GM21786 (cell line): ENCODE data around the gene TDRD7.
"Not testable (repeated sequence)": the region's sequence is repeated elsewhere in the genome, so short reads cannot be mapped to it uniquely, and the experiment has no call there.

ENCODE experiments used
- ATAC-seq: cut with Tn5 transposase; IDR thresholded peaks from one replicate; pipeline ENCODE4 v1.9.1; 2021; ENCODE audit not compliant: unreplicated experiment

The TDRD7 gene

DNA sequence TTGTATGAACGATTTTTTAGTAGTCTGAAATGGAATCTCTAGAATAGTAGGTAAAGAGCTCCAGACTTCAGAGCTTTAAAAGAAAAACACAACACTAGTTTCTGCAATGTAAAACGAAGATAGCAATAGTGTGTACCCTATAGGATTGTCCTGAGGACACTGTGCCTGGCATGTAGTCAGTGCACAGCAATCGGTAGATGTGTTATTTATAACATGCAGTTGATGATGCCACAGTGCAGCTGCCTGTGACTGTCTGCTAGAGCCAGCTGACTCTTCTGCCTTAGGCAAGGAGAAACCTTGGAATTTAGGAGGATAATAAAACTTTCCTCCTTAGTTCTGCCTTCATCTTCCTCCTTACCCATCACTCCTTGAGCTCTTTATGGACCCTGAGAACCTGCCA is 61.8 kb downstream of the TDRD7 start:
- no peak for ATAC-seq

GRCh38 chr9:97474372-97474925 is 62.6 kb downstream of the TDRD7 start:
- no peak for ATAC-seq

- no peak for ATAC-seq
Measured at GRCh38 chr9:97475059-97475458, 63.2 kb downstream of the TDRD7 start.

- no peak for ATAC-seq
Measured at GRCh38 chr9:97478301-97478981, 66.5 kb downstream of the TDRD7 start.

GRCh38 chr9:97479496-97480159 is 67.7 kb downstream of the TDRD7 start:
- no peak for ATAC-seq

DNA sequence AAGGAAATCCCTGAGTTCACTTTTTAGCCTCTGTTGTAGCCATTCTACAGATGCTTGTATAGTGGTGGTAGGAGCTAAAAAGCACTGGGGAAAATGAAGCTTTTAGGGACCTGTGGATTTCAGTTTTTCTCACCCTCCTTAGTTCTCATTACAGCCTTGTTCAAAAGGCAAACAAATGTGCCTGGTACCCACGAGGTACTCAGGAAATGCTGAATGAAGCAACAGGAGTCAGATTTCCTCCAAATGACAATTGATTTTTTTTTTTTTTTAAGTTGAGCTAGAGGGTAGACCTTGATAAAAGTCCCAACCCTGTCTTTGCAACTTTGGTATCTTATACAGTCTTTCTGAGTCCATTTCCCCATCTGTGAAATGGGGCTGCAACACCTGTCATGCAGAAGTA is 68.3 kb downstream of the TDRD7 start:
- no peak for ATAC-seq

DNA sequence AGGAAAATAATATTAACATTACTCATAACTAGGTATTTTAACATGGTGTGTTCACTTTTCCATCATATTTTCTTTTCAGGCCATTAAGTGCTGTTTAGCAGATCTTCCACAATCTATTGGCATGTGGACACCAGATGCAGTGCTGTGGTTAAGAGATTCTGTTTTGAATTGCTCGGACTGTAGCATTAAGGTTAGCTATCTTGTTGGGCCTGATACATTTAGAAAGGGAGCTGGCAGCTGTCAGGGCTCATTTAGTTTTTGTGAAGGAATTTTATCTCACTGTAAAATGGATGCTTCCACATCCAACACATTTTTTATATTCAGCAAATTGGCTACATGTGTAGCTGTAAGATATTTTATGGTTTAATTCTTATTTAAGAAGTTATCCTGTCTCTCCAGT is 68.9 kb downstream of the TDRD7 start:
- ATAC-seq: no peak

DNA sequence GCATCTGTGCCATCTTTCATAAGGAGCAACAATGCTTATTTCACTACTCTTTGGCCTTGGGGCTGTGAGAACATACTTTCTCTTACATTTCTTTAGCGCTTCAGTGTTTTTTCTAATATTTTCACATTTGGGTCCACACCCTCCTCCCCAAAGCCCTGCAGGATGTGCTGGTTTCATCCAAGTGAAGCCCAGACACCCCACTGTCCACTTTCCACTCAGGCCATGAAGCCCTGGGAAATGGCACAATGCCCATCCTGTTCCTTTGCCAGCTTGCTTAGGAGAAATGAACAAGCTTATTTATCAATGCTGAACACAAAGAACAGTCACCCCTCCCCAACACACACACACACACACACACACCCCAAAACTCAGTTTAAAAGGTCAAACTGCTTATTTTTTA is 72.2 kb downstream of the TDRD7 start:
- no peak for ATAC-seq

DNA sequence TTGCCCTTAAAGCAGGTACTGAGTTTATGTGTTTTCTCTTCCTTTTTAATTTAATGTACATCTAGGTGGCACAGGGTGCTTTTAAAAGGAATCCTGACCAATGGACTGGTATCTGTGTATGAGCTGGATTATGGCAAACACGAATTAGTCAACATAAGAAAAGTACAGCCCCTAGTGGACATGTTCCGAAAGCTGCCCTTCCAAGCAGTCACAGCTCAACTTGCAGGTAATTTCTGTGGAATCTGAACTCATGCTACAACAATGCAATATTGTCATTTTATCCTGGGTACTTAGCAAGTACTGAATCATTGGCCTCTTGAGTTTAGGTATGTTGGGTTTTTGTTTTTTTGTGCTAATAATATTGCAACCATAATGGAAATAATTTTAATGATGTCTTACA is 75.2 kb downstream of the TDRD7 start:
- no peak for ATAC-seq

DNA sequence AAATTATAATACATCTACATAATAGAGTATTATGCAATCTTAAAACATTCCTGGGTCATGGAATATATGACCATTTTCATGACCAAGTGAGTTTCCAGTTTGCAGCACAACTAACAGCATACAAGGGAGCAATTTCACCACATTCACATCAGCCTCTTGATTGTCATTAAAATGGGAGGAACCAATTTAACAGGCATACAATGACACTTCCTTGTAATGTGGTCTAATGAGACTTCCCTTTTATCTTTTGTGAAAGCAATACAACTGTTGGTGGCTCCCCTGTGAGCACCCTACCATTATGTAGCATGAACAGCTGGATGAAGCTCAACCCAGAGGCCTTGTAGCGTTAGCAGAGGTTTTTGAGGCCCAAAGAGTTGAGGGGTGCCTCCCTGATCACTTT is 76.0 kb downstream of the TDRD7 start:
- ATAC-seq: no peak

DNA sequence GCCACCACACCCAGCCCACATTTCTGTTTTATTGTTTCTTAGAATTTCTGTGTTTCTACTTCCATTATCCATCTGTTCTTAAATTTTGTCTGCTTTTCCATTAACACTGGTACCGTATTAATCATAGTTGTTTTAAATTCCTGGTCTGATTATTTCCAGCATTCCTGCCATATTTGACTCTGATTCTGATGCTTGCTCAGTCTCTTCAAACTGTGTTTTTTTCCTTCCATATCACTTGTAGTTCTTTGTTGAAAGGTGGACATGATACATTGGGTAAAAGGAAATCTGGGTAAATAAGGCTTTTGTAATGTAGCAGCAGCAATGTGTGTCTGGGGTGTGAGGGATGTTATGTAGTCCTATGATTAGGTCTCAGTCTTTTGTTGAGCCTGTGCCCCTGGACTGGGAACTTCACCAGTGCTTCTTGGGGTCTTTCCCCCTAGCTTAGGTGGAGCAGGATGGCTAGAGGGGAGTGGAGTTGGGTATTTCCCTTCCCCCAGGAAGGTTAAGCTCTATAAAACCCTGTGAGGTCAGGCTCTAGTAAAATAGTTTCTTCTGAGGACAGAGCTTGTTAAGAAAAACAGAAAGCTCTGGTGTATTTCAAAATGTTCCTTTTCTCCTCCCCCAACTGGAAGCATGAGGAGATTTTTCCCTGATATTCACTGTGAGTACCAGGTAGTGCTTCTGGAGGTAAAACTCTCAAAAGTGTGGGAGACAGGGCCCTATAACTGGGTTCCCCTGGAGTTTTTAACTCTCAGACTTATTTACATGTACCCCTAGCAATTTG is 79.5 kb downstream of the TDRD7 start:
- ATAC-seq: no peak

DNA sequence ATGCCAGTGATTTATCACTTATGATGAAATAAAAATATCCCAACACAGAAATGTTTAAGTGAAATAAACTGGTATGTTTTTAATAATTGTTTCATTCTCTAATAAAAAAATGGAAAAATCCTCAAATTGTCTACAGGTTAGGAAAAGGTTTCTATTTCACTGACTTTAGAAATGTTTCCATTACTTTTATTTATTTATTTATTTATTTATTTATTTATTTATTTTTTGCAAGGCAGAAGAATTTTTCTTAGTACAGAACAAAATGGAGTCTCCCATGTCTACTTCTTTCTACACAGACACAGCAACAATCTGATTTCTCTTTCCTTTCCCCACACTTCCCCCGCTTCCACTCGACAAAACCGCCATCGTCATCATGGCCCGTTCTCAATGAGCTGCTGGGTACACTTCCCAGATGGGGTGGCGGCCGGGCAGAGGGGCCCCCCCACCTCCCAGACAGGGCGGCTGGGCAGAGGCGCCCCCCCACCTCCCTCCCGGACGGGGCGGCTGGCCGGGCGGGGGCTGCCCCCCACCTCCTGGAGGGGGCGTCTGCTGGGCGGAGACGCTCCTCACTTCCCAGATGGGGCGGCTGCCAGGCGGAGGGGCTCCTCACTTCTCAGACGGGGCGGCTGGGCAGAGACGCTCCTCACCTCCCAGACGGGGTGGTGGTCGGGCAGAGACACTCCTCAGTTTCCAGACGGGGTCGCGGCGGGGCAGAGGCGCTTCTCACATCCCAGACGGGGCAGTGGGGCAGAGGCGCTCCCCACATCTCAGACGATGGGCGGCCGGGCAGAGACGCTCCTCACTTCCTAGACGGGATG is 85.9 kb downstream of the TDRD7 start:
- ATAC-seq: not testable (repeated sequence)

DNA sequence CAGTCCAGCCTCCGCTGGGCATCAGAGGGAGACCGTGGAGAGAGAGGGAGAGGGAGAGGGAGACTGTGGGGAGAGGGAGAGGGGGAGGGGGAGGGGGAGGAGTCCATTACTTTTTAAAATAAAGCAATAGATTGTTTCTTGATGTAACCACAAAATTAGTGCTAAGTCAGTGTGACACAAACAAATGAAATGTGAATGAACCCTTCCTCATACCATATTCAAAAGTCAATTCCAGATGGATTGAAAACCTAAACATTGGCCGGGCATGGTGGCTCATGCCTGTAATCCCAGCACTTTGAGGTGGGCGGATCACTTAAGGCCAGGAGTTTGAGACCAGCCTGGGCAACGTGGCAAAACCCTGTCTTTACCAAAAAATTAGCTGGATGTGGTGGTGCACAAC is 87.0 kb downstream of the TDRD7 start:
- not testable (repeated sequence) for ATAC-seq

DNA sequence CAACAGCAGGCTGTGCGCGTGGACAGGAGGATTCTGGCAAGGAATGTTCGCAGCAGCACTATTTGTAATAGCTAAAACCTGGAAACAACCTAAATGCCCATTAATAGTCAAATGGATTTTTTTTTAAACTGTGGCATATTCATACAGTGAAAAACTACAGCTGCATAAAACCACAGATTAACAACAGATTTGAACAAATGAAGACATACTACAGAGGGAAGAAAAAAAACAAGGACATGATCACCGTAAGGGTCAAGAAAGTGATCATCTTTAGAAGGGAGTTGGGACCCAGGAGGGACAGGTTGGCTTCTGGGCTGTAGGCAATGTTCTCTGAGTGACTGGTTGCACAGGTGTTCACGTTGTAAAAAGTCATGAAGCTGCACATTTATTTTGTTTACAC is 88.4 kb downstream of the TDRD7 start:
- no peak for ATAC-seq

DNA sequence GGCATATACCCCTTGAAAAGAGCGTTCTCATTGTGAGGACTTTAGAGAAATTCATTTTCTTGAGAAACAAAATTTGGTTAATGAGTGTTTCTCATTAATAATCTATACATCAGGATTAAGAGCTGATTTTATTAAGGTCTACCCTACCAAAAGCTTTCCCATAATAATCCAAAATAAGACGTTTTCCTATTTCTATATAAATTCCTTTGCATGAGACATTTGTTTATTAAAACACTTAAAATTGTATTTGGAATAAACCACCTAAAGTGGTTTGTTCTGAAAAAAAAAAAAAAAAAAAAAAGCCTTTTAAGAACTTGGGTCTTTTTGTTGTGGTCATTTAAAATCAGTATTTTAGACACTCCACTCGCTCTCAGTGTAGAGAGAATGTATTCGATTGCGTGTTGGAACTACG is 88.9 kb downstream of the TDRD7 start:
- ATAC-seq: no peak

DNA sequence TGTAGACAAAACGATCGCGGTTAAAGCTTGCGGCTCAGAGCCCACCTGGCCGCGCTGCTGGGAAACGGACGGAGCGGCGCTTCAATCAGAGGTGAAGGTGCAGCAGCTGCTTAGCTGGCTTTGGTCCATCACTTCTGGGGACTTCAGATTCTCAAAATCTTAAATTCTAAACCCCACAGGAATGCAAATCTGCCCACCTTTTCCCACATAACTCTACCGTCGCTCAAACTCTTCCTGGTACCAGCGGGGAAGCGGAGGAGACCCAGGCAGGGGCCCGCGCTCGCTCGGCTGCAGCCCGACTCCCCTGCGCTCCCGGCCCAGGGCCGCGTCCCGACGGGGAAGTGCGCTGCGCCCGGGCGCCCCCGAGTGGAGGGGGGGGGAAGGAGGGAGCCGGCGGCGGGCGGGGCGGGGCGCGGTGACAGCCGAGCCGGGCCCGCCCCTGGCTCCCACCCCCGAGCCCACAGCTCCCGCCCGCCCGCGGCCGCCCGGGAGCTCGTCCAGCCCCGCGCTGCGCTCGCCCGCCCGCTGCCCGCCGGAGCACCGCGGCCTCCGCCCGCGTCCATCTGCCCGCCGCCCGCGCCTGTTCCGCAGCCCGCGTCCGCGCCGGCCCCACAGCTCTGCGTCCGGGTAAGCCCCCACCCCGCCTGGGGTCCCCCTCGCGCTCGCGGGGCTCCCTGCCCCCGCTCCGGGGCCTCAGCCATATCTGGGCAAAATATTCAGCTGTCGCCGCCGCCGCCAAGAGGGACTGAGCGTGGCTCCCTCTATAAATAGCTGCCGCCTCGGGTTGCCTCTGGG is 89.5 kb downstream of the TDRD7 start, which contains the start of gene TMOD1:
TSS of gene TMOD1 (plus strand) at position 490 of the 795 bp plus-strand sequence. CDS start 22,523 bp downstream, outside the sequence.
- peak; percentile 65 for ATAC-seq

DNA sequence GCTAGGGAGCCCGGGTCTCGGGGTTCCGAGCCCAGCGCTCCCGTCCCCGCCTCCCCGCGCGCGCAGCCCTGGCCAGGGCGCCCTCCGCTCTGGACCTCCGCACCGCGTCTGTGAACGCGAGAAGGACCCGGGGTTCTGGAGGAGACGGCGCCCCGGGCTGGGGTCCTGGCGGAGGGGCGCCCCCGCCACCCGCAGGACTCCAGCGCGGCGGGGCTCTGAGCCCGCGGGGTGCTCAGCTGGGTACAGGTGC is 90.0 kb downstream of the TDRD7 start:
- peak; percentile 20 for ATAC-seq

- no peak for ATAC-seq
Measured at GRCh38 chr9:97502222-97502983, 90.5 kb downstream of the TDRD7 start.
